B cell (primary cell): ENCODE results near the gene ZNF445. TPM values are rescaled to one million over a fixed set of nuclear protein-coding genes. Genes with fewer than 3 reads are reported as not detected.
"Not testable (repeated sequence)": the region's sequence is repeated elsewhere in the genome, so short reads cannot be mapped to it uniquely, and the experiment has no call there.

Source experiments
- ATAC-seq: fragments of 200-7000 bp; cut with Tn5 transposase; one replicate; pipeline ENCODE4 v1.10.0; 2021; ENCODE audit warnings: low read depth, mild to moderate bottlenecking, moderate number of reproducible peaks, moderate library complexity
- CTCF ChIA-PET: fragments of 350-600 bp; sonication (Branson Sonifier 250); formaldehyde crosslinking; loops from one replicate; lab custom pipeline; 2021; ENCODE audit warnings: antibody characterized with exemption, inconsistent platforms; lab: Charles Lee
- POLR2A ChIA-PET: fragments of 350-600 bp; sonication (Branson Sonifier 250); formaldehyde crosslinking; loops from one replicate; lab custom pipeline; 2021; ENCODE audit warnings: antibody characterized with exemption; lab: Charles Lee
- DNase-seq: peaks from one replicate; pipeline ENCODE4 v3.0.0; 2013
- H2AFZ ChIP-seq: 2 replicates; pipeline ENCODE4 v1.6.1; 2012; ENCODE audit warnings: mild to moderate bottlenecking, low read depth, low read length; ENCODE audit not compliant: insufficient read depth, poor library complexity, severe bottlenecking
- H3K27ac ChIP-seq, 2 donors: 1 replicate in 1 of 2; 2 replicates in 1 of 2; pipeline ENCODE4 v1.5.1; 2012 to 2013; ENCODE audit warnings: low read length in 2 of 2, mild to moderate bottlenecking in 2 of 2, moderate library complexity in 1 of 2
- H3K27me3 ChIP-seq, 4 experiments: fragments of 200-600 bp in 1 of 4; sonication (generic) in 1 of 4; replicated peaks in 1 of 4; 1 replicate in 2 of 4; 2 replicates in 2 of 4; pipeline versions ENCODE4 v1.6.1 to v1.7.0; 2013 to 2016; ENCODE audit warnings: low read length in 3 of 4, mild to moderate bottlenecking in 2 of 4, mixed read lengths in 1 of 4, moderate library complexity in 1 of 4; ENCODE audit not compliant: insufficient read depth in 4 of 4, control insufficient read depth in 3 of 4; ENCODE audit errors: control extremely low read depth in 1 of 4
- H3K36me3 ChIP-seq, 2 experiments: replicated peaks in 1 of 2; 1 replicate in 1 of 2; 2 replicates in 1 of 2; pipeline versions ENCODE4 v1.6.1 to v1.7.1; 2013; ENCODE audit warnings: low read length in 1 of 2; ENCODE audit not compliant: insufficient read depth in 2 of 2, control insufficient read depth in 1 of 2; ENCODE audit errors: control extremely low read depth in 1 of 2, extremely low read depth in 1 of 2
- H3K4me1 ChIP-seq, 2 donors: fragments of 200-600 bp in 1 of 2; sonication (generic) in 1 of 2; 1 replicate in 1 of 2; 2 replicates in 1 of 2; pipeline versions ENCODE4 v1.5.1 to v1.6.1; 2013 to 2017; ENCODE audit warnings: low read length in 2 of 2; ENCODE audit not compliant: control insufficient read depth in 2 of 2, insufficient read depth in 2 of 2
- H3K4me2 ChIP-seq: replicated peaks from 2 replicates; pipeline ENCODE3; 2012; ENCODE audit warnings: mild to moderate bottlenecking, low read depth, low read length; ENCODE audit not compliant: poor library complexity, severe bottlenecking
- H3K4me3 ChIP-seq, 5 experiments: fragments of 200-600 bp in 1 of 5; sonication (generic) in 1 of 5; 1 replicate in 3 of 5; 2 replicates in 2 of 5; pipeline versions ENCODE4 v1.5.1 to v1.7.0; 2011 to 2016; ENCODE audit warnings: low read length in 4 of 5, mild to moderate bottlenecking in 4 of 5, low read depth in 2 of 5, control low read depth in 1 of 5, moderate library complexity in 1 of 5; ENCODE audit not compliant: insufficient read depth in 1 of 5; ENCODE audit errors: control extremely low read depth in 1 of 5, extremely low read depth in 1 of 5
- H3K79me2 ChIP-seq: fragments of 200-600 bp; sonication (generic); one replicate; pipeline ENCODE4 v1.6.0; 2016; ENCODE audit warnings: low read length; ENCODE audit not compliant: control insufficient read depth, insufficient read depth
- H3K9ac ChIP-seq: fragments of 200-600 bp; sonication (generic); 2 replicates; pipeline ENCODE4 v1.6.1; 2017; ENCODE audit warnings: mild to moderate bottlenecking, low read length, moderate library complexity
- H3K9me3 ChIP-seq, 3 donors: one replicate each; pipeline versions ENCODE4 v1.6.1 to v1.7.1; 2013; ENCODE audit warnings: low read length in 2 of 3; ENCODE audit not compliant: control insufficient read depth in 2 of 3, insufficient read depth in 1 of 3; ENCODE audit errors: control extremely low read depth in 1 of 3
- H4K20me1 ChIP-seq: 2 replicates; pipeline ENCODE4 v1.6.0; 2012; ENCODE audit warnings: mild to moderate bottlenecking, low read length; ENCODE audit not compliant: insufficient read depth, control insufficient read depth, poor library complexity, severe bottlenecking
- H3K27ac Mint-ChIP-seq: one replicate; pipeline ENCODE4 v1.8.0; 2021; ENCODE audit warnings: mixed read lengths
- H3K27me3 Mint-ChIP-seq: one replicate; pipeline ENCODE4 v1.8.0; 2021; ENCODE audit warnings: mixed read lengths
- H3K4me1 Mint-ChIP-seq: one replicate; pipeline ENCODE4 v1.8.0; 2021; ENCODE audit warnings: mixed read lengths
- H3K4me3 Mint-ChIP-seq: one replicate; pipeline ENCODE4 v1.8.0; 2021; ENCODE audit warnings: mixed read lengths
- H3K9me3 Mint-ChIP-seq: one replicate; pipeline ENCODE4 v1.8.0; 2022; ENCODE audit warnings: mixed read lengths; ENCODE audit not compliant: insufficient read depth
- EZH2 ChIP-seq: IDR thresholded peaks from 2 replicates; pipeline ENCODE4 v1.6.1; 2012; ENCODE audit warnings: borderline replicate concordance, low read depth, mild to moderate bottlenecking, moderate library complexity, low read length; ENCODE audit not compliant: insufficient read depth, poor library complexity, severe bottlenecking
- WGBS: methylation state at CpG from one replicate; pipeline ENCODE4 v1.1.5; 2013; ENCODE audit warnings: missing lambda C conversion rate; ENCODE audit not compliant: insufficient coverage; 5-methylcytosine and 5-hydroxymethylcytosine counted together
- intact Hi-C: fragments of 100-400 bp; cut with micrococcal nuclease; formaldehyde crosslinking; loops from one replicate; pipeline ENCODE4 v1.10.0; 2022
- polyA plus RNA-seq: library from polyadenylated mRNA; depleted of rRNA; stranded (reverse); fragments of >200 nt; gene quantifications from 2 replicates; pipeline ENCODE4 v1.2.3, GENCODE V29; 2012
- total RNA-seq, 2 donors: library from RNA; stranded (reverse); fragments of 120-200 nt in 1 of 2; gene quantifications; 1 replicate in 1 of 2; 2 replicates in 1 of 2; pipeline versions ENCODE4 v1.2.3 to v1.2.4, GENCODE V29; 2013 to 2022
- TF ChIP-seq, protein P1 (sequence below): fragments of 200-600 bp; IDR thresholded peaks from one replicate; pipeline ENCODE4 v1.8.0; 2022; ENCODE audit warnings: antibody characterized with exemption, mild to moderate bottlenecking

The ZNF445 gene
- total and polyA plus RNA-seq, 2 donors (not counting 1 experiment from before 2014, with no cell fraction given), result 2.6 to 29.7 TPM

- no peak overlapping the region for H3K4me3 Mint-ChIP-seq
- ChIA-PET CTCF (interaction anchor here (1.1 to 1.2 kb wide), 2 partner anchors 11 to 28 kb away, joined by 3 to 6 read pairs; partner anchors contain the start of gene ZNF445), POLR2A (no interaction called here)
- ATAC-seq (no peak), DNase-seq (no peak)
- no peak overlapping the region for H3K4me3 ChIP-seq
- no peaks in the 10 kb centered on the region for H3K27me3 Mint-ChIP-seq
- H3K79me2 ChIP-seq, result peaks cover 33% of the 10 kb centered on the region
- TF ChIP-seq, protein P1, sequence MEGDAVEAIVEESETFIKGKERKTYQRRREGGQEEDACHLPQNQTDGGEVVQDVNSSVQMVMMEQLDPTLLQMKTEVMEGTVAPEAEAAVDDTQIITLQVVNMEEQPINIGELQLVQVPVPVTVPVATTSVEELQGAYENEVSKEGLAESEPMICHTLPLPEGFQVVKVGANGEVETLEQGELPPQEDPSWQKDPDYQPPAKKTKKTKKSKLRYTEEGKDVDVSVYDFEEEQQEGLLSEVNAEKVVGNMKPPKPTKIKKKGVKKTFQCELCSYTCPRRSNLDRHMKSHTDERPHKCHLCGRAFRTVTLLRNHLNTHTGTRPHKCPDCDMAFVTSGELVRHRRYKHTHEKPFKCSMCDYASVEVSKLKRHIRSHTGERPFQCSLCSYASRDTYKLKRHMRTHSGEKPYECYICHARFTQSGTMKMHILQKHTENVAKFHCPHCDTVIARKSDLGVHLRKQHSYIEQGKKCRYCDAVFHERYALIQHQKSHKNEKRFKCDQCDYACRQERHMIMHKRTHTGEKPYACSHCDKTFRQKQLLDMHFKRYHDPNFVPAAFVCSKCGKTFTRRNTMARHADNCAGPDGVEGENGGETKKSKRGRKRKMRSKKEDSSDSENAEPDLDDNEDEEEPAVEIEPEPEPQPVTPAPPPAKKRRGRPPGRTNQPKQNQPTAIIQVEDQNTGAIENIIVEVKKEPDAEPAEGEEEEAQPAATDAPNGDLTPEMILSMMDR, result no peak
- no peak for TF ChIP-seq EZH2
- H3K9me3 Mint-ChIP-seq, result no peaks in the 10 kb centered on the region
- H3K9me3 ChIP-seq, result no peaks in the 10 kb centered on the region
- H3K27ac ChIP-seq, result no peak overlapping the region
- H4K20me1 ChIP-seq, result peaks cover 16% of the 10 kb centered on the region
- H3K4me2 ChIP-seq, result no peak overlapping the region
- H3K9ac ChIP-seq, result no peak overlapping the region
- peaks cover 11% of the 10 kb centered on the region for H3K4me1 Mint-ChIP-seq
- intact Hi-C loops, result no loop called here
- WGBS, result 60% methylated on average over 1 of the region's 1 CpG
- H3K27ac Mint-ChIP-seq, result no peak overlapping the region
- peaks cover 0 to 3% of the 10 kb centered on the region in 2 donors for H3K4me1 ChIP-seq
- no peak overlapping the region for H2AFZ ChIP-seq
- H3K27me3 ChIP-seq, result no peaks in the 10 kb centered on the region
- H3K36me3 ChIP-seq, result peaks cover 2 to 30% of the 10 kb centered on the region in 2 experiments
Measured at GRCh38 chr3:44467241-44467640, 10.2 kb downstream of the ZNF445 start.

- intact Hi-C loops, ATAC-seq, H3K4me3 ChIP-seq, H3K4me3 Mint-ChIP-seq, H3K9ac ChIP-seq, CTCF ChIA-PET, H3K4me2 ChIP-seq, H3K27me3 Mint-ChIP-seq, H3K4me1 Mint-ChIP-seq, POLR2A ChIA-PET, H3K27ac ChIP-seq, DNase-seq, H3K27ac Mint-ChIP-seq, H2AFZ ChIP-seq, H4K20me1 ChIP-seq, H3K27me3 ChIP-seq, H3K4me1 ChIP-seq: not testable (repeated sequence)
- H3K9me3 Mint-ChIP-seq, result peaks cover 17% of the 10 kb centered on the region
- peaks cover 0 to 15% (median 15%) of the 10 kb centered on the region in 3 donors for H3K9me3 ChIP-seq
- 100% methylated on average over 4 of the region's 7 CpGs for WGBS
- H3K79me2 ChIP-seq, result peaks cover 13% of the 10 kb centered on the region
- peaks cover 2 to 33% of the 10 kb centered on the region in 2 experiments for H3K36me3 ChIP-seq
Measured at GRCh38 chr3:44464920-44465319, 12.6 kb downstream of the ZNF445 start.
